Spleen (tissue), 3 donors: Measurements from ENCODE around the gene KCND2.

ENCODE experiments used
- POLR2A ChIP-seq, 3 donors: fragments of 450-650 bp; IDR thresholded peaks; one replicate each; pipeline ENCODE4 v1.5.1; 2017; ENCODE audit warnings: antibody characterized with exemption in 3 of 3, mild to moderate bottlenecking in 1 of 3
- POLR2AphosphoS5 ChIP-seq, 3 donors: sonication (generic); formaldehyde crosslinking; IDR thresholded peaks; one replicate each; pipeline ENCODE4 v1.5.1; 2017; ENCODE audit warnings: antibody characterized with exemption in 3 of 3

DNA sequence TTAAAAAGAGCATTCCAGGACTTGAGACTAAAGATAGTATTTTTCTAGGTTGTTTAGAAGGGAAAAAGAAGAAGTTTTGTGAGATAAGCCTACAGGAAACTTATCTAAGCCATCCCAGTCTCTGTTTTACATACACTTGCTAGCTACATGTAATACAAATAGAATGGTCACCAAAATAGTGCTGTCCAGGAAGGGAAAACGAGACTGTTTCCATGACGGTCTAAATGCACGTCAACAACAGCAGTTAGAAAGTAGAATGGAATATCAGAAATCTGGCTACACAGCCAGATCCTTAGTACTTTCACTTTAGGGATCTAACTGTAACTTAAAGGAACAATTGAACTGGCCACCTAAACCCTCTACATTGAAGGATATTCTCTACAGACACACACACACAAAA is 467.4 kb downstream of the KCND2 start:
- no peak for TF ChIP-seq POLR2AphosphoS5 (IDR thresholded peaks at IDR 0.05)
- TF ChIP-seq POLR2A (IDR thresholded peaks at IDR 0.05) = no peak
